ENCODE measurements around the gene BPIFA3. TPM values are rescaled to one million over a fixed set of nuclear protein-coding genes. Genes with fewer than 3 reads are reported as not detected.

BPIFA3 gene
- polyA plus RNA-seq, 1 donor from 2014 or later = not detected

DNA sequence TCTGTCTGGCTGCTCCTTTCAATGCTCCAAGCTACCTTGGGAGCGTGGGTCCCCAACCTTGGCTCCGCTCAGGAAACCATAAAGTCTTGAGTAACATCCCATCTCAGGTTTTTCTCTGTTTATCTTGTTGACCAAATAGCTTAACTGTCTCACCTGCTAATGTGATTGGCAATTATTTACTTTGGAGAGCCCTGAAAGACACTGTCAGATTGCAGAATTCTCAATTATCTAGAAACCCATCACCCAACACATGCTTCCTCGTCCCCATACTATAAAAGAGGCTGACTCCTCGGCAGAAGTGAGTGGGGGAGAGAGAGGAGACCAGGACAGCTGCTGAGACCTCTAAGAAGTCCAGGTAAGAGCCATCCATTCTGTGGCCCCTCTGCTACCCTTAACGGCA is 18.5 kb downstream of the BPIFA3 start, which contains the start of gene BPIFA1:
Gene BPIFA1, plus strand, starts transcription at position 301 of the 400 bp plus-strand sequence. CDS start 1,716 bp downstream, outside the sequence.
- H3K9me3 ChIP-seq (ENCODE audit: low read length) = no peaks in the 10 kb centered on the region
- no peaks in the 10 kb centered on the region for H3K36me3 ChIP-seq (ENCODE audit: insufficient read depth, low read length)
- H3K4me3 ChIP-seq (ENCODE audit: low read length) = no peak within 1 kb of the TSS
- H3K4me2 ChIP-seq (ENCODE audit: low read length) = no peak within 1 kb of the TSS
- no peaks in the 10 kb centered on the region for H3K9me2 ChIP-seq (ENCODE audit: insufficient read depth, low read length)
- H3K79me2 ChIP-seq (replicated peaks; ENCODE audit: insufficient read depth, low read length) = no peaks in the 10 kb centered on the region
- H3K9ac ChIP-seq (ENCODE audit: low read length) = no peak within 1 kb of the TSS
- no peaks in the 10 kb centered on the region for H3K27me3 ChIP-seq (ENCODE audit: insufficient read depth, low read depth, low read length)
- H3F3A ChIP-seq (ENCODE audit: insufficient read depth, low read length, poor library complexity, severe bottlenecking) = no peaks in the 10 kb centered on the region
- no peak within 1 kb of the TSS for H2AFZ ChIP-seq (ENCODE audit: low read depth, low read length)
- H4K20me1 ChIP-seq (ENCODE audit: insufficient read depth) = no peaks in the 10 kb centered on the region
- TF ChIP-seq MXI1 (conservative IDR thresholded peaks at IDR 0.05; ENCODE audit: poor library complexity, severe bottlenecking) (no peak), POLR2AphosphoS5 (IDR thresholded peaks at IDR 0.05) (no peak), EZH2 (IDR thresholded peaks at IDR 0.05; ENCODE audit: borderline replicate concordance, insufficient read depth, low read length, poor library complexity, severe bottlenecking) (no peak), RAD21 (conservative IDR thresholded peaks at IDR 0.05) (no peak), SMC3 (conservative IDR thresholded peaks at IDR 0.05; ENCODE audit: poor library complexity) (no peak), EP300 (conservative IDR thresholded peaks at IDR 0.05; ENCODE audit: poor library complexity, severe bottlenecking) (no peak), TAF1 (IDR thresholded peaks at IDR 0.05; ENCODE audit: low read depth) (no peak)
- TF ChIP-seq, protein P1, sequence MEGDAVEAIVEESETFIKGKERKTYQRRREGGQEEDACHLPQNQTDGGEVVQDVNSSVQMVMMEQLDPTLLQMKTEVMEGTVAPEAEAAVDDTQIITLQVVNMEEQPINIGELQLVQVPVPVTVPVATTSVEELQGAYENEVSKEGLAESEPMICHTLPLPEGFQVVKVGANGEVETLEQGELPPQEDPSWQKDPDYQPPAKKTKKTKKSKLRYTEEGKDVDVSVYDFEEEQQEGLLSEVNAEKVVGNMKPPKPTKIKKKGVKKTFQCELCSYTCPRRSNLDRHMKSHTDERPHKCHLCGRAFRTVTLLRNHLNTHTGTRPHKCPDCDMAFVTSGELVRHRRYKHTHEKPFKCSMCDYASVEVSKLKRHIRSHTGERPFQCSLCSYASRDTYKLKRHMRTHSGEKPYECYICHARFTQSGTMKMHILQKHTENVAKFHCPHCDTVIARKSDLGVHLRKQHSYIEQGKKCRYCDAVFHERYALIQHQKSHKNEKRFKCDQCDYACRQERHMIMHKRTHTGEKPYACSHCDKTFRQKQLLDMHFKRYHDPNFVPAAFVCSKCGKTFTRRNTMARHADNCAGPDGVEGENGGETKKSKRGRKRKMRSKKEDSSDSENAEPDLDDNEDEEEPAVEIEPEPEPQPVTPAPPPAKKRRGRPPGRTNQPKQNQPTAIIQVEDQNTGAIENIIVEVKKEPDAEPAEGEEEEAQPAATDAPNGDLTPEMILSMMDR (IDR thresholded peaks at IDR 0.05; ENCODE audit: poor library complexity, severe bottlenecking) = no peak
- TF ChIP-seq, protein P2, sequence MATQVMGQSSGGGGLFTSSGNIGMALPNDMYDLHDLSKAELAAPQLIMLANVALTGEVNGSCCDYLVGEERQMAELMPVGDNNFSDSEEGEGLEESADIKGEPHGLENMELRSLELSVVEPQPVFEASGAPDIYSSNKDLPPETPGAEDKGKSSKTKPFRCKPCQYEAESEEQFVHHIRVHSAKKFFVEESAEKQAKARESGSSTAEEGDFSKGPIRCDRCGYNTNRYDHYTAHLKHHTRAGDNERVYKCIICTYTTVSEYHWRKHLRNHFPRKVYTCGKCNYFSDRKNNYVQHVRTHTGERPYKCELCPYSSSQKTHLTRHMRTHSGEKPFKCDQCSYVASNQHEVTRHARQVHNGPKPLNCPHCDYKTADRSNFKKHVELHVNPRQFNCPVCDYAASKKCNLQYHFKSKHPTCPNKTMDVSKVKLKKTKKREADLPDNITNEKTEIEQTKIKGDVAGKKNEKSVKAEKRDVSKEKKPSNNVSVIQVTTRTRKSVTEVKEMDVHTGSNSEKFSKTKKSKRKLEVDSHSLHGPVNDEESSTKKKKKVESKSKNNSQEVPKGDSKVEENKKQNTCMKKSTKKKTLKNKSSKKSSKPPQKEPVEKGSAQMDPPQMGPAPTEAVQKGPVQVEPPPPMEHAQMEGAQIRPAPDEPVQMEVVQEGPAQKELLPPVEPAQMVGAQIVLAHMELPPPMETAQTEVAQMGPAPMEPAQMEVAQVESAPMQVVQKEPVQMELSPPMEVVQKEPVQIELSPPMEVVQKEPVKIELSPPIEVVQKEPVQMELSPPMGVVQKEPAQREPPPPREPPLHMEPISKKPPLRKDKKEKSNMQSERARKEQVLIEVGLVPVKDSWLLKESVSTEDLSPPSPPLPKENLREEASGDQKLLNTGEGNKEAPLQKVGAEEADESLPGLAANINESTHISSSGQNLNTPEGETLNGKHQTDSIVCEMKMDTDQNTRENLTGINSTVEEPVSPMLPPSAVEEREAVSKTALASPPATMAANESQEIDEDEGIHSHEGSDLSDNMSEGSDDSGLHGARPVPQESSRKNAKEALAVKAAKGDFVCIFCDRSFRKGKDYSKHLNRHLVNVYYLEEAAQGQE (IDR thresholded peaks at IDR 0.05; ENCODE audit: borderline replicate concordance) = no peak
- no peak within 1 kb of the TSS for H3K27ac ChIP-seq (ENCODE audit: low read length)

DNA sequence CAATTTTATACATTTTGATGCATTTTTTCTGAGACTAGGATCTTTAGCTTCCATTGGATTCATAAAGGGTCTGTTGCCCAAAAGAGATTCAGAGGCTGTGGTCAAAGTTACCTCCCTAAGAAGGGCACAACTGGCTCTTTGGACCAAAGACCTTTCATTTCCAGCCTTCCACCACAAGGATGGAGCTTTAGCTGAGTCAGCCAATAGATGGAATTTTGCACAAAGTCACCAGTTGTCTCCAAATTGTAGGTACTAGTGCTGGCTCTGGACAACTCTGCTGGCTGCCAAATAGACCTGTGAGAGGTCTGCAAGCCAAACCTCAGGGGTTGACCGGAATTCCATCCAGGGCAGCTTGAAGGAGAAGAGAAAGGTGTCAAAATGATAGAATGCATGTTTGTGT is 19.2 kb downstream of the BPIFA3 start:
- Histone ChIP-seq H3K79me2 (replicated peaks; ENCODE audit: insufficient read depth, low read length) (no peaks in the 10 kb centered on the region), H3K9me3 (ENCODE audit: low read length) (no peaks in the 10 kb centered on the region), H3F3A (ENCODE audit: insufficient read depth, low read length, poor library complexity, severe bottlenecking) (no peaks in the 10 kb centered on the region), H3K4me2 (ENCODE audit: low read length) (no peak overlapping the region), H3K36me3 (ENCODE audit: insufficient read depth, low read length) (no peaks in the 10 kb centered on the region), H4K20me1 (ENCODE audit: insufficient read depth) (no peaks in the 10 kb centered on the region), H3K4me3 (ENCODE audit: low read length) (no peak overlapping the region), H3K9me2 (ENCODE audit: insufficient read depth, low read length) (no peaks in the 10 kb centered on the region), H2AFZ (ENCODE audit: low read depth, low read length) (no peak overlapping the region), H3K27me3 (ENCODE audit: insufficient read depth, low read depth, low read length) (no peaks in the 10 kb centered on the region), H3K9ac (ENCODE audit: low read length) (no peak overlapping the region), H3K27ac (ENCODE audit: low read length) (no peak overlapping the region)
- TF ChIP-seq TAF1 (IDR thresholded peaks at IDR 0.05; ENCODE audit: low read depth) (no peak), SMC3 (conservative IDR thresholded peaks at IDR 0.05; ENCODE audit: poor library complexity) (no peak), EP300 (conservative IDR thresholded peaks at IDR 0.05; ENCODE audit: poor library complexity, severe bottlenecking) (no peak), RAD21 (conservative IDR thresholded peaks at IDR 0.05) (no peak), MXI1 (conservative IDR thresholded peaks at IDR 0.05; ENCODE audit: poor library complexity, severe bottlenecking) (no peak), POLR2AphosphoS5 (IDR thresholded peaks at IDR 0.05) (no peak), EZH2 (IDR thresholded peaks at IDR 0.05; ENCODE audit: borderline replicate concordance, insufficient read depth, low read length, poor library complexity, severe bottlenecking) (no peak)
- TF ChIP-seq, protein P2 (IDR thresholded peaks at IDR 0.05; ENCODE audit: borderline replicate concordance) = no peak
- TF ChIP-seq, protein P1 (IDR thresholded peaks at IDR 0.05; ENCODE audit: poor library complexity, severe bottlenecking) = no peak
